PC-3 (cell line): ENCODE data around the gene CDH10.
A peak's percentile ranks its signal among the peaks of the same experiment; 100 is the strongest.

Experiments used
- EZH2 ChIP-seq: fragments of 300-600 bp; sonication (generic); IDR thresholded peaks from one replicate; pipeline ENCODE4 v1.6.1; 2017; ENCODE audit warnings: antibody characterized with exemption, mild to moderate bottlenecking, low read length; ENCODE audit not compliant: unreplicated experiment
- EZH2phosphoT487 ChIP-seq: fragments of 300-600 bp; sonication (generic); IDR thresholded peaks from 2 replicates; pipeline ENCODE4 v1.6.1; 2018; ENCODE audit warnings: mild to moderate bottlenecking, antibody characterized with exemption, low read length, borderline replicate concordance
- TF ChIP-seq, protein P1 (sequence below): fragments of 300-600 bp; sonication (generic); conservative IDR thresholded peaks from 2 replicates; pipeline ENCODE4 v1.5.1; 2017; ENCODE audit warnings: antibody characterized with exemption, low read depth, mild to moderate bottlenecking, low read length

GRCh38 chr5:24642022-24642421, 2.8 kb downstream of the CDH10 start:
- TF ChIP-seq, protein P1, sequence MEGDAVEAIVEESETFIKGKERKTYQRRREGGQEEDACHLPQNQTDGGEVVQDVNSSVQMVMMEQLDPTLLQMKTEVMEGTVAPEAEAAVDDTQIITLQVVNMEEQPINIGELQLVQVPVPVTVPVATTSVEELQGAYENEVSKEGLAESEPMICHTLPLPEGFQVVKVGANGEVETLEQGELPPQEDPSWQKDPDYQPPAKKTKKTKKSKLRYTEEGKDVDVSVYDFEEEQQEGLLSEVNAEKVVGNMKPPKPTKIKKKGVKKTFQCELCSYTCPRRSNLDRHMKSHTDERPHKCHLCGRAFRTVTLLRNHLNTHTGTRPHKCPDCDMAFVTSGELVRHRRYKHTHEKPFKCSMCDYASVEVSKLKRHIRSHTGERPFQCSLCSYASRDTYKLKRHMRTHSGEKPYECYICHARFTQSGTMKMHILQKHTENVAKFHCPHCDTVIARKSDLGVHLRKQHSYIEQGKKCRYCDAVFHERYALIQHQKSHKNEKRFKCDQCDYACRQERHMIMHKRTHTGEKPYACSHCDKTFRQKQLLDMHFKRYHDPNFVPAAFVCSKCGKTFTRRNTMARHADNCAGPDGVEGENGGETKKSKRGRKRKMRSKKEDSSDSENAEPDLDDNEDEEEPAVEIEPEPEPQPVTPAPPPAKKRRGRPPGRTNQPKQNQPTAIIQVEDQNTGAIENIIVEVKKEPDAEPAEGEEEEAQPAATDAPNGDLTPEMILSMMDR = peak; percentile 80
- no peak for TF ChIP-seq EZH2
- TF ChIP-seq EZH2phosphoT487 = no peak
